Measurements from ENCODE around the gene FOXK1.
"Not testable (repeated sequence)": the region's sequence is repeated elsewhere in the genome, so short reads cannot be mapped to it uniquely, and the experiment has no call there.

Gene FOXK1

DNA sequence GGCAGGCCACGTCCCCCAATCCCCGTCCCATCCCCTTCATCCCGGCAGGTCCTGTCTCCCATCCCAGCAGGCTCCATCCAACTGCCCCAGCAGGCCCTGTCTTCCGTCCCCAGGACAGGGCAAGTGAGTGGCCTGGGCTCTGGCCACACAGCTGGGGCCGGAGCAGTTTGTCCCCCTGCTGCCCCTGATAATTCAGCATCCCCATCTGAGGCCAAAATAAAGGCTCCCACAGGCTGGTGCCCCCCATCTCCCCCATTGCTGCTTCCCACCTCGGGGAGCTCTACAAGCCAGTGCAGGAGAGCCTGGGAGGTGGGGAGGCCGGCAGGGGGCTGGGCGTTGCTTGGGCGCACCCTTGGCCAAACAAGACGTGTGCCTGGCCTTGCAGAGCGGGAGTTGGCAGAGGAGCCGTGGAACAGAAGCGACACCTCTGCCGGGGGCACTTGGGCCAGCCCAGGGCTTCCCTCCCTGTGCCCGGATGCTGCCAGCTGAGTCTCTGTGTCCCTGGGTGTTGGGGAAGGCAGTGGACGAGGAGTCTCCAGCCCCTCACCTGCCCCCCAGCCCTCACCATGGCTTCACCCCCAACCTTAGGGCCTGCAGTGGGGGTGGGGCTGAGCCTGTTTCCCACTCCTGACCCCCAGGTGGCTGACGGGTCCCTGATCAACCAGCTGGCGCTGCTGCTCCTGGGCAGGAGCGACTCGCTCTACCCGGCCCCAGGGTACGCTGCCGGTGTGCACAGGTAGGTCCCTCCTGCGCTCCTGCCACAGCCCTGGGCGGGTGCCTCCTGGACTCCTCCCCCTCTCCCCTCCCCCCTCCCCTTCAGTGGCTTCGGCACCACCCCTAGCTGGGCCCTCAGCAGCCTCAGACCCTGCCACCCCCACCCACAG, 107.3 kb downstream of the FOXK1 start:
- DNase-seq, result no peak

DNA sequence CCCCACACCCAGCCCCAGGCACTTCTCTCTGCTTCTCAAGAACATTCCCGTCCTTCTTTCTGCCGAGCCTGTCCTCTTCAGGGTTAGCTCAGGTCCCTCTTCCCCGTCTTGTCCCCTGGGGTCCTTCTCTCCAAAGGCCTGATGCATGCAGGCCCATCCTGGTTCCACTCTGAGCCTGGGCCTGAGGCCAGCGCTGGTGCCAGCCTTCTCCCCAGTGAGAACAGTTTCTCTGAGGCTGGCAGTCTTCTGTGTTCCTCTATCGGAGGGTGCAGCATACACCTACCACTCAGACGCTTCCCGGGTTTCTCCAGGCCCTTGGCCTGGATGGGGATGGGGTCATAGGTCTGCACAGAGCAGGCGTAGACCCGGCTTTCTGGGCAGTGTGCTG, 108.0 kb downstream of the FOXK1 start:
- no peak for DNase-seq

DNA sequence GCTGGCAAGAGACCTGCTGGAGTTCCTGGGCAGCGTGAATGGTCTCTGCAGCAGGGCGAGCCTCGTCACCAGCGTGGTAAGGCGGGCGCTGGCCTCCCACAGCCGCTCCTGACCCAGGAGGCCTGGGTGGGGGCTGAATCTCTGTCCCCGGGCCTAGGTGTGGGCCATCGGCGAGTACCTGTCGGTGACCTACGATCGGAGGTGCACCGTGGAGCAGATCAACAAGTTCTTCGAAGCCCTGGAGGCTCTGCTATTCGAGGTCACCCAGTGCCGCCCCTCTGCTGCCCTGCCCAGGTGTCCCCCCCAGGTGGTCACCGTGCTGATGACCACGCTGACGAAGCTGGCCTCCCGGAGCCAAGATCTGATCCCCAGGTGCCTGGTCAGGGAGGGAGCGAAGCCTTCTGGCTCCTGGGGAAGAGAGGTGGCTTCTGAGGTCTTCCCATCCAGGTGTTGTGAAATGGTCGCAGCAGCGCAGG, 108.5 kb downstream of the FOXK1 start:
- DNase-seq, result no peak

DNA sequence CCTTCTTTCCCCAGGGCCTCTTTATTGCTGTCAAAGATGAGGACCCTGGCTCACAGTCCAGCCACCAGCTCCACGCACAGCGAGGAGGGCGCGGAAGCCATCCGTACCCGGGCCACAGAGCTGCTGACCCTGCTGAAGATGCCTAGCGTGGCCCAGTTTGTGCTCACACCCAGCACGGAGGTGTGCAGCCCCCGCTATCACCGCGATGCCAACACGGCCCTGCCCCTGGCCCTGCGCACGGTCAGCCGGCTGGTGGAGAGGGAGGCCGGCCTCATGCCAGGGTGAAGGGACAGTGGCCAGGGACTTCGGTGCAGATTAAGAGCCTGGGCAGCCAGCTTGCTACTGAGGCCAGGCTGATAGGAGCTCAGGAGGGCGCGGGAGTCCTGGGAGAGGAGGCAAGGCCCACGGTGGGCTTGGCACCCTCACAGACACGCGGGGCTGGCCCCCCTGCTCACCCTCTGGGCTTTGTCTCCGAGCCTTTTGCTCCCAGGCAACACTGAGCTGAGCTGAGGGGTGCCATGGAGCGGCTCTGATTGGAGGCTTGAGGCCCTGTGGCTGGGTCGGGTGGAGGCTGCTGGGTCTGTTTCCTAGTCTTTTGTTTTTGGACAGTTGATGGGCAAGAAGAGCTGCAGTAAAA, 109.1 kb downstream of the FOXK1 start:
- no peak for DNase-seq

DNA sequence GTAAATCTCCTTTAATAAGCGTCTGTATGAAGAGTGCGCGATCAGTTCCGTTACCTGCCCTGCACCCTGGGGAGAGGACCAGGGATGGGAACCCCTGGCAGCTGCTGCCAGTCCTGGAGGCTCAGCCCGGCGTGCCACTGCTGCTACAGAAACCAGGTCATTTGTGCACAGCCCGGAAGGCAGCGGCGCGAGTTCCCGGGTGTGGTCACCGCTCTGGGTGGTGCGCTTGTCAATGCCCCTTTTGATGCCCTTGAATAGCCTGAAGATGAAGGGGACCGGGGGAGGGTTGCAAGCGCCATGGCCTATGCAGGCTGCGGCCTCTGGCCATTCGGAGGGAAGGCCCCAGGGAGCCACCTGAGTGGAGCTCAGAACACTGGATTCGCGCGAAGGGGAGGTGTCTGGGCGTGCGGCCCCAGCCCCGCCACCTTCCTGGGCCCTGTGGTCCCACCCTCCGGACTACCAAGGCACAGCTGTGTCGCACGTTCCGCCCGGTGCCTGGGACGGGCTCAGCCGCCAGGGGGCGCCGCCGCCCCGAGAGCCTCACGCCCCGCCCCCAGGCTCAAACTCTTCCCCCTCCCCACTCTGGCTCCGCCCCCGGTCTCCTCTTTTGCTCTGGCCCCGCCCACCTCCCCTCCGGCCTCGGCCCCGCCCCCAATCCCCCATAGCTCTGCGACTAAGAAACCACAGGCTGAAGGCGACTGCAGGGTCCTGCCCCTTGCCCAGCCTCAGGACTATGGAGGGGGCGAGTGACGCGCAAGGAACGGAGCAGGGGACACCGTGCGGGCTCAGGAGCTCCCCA, 109.8 kb downstream of the FOXK1 start:
- no peak for DNase-seq

DNA sequence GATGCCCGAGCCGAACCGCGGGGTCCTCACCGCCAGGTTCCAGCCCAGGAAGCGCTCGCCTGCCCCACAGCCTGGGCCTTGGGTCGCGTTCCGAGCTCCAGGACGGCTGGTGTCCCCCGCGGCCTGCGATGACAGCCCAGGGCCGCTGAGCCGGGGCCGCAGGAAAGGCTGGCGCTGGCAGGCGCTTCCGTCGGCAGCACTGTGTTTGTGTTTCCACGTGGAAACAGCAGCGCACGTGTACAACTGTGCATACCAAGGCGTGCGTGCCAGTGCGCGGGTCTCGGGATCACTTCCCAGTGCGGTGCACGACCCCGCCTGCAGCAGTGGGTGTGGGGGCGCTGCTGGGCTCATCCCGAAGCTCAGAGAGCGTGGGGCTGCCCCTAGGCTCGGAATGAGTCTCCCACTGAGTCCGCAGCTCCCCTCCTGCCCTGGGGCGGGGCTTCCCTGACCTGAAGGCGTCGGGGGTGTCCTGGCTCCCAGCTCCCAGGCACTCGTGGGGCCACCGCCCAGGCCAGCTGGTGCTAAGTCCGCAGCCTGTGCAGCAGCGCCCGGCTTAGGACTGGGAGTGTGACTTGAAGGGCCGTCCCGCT, 110.5 kb downstream of the FOXK1 start:
- no peak for DNase-seq

- DNase-seq, result not testable (repeated sequence)
These were observed 111.4 kb downstream of the FOXK1 start for GRCh38 chr7:4793385-4793993.

DNA sequence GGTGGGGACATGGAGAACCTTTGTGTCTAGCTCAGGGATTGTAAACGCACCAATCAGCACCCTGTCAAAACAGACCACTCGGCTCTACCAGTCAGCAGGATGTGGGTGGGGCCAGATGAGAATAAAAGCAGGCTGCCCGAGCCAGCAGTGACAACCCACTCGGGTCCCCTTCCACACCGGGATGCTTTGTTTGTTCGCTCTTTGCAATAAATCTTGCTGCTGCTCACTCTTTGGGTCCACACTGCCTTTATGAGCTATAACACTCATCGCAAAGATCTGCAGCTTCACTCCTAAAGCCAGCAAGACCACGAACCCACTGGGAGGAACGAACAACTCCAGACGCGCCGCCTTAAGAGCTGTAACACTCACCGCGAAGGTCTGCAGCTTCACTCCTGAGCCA, 112.1 kb downstream of the FOXK1 start:
- not testable (repeated sequence) for DNase-seq

- DNase-seq, result no peak
These were observed 112.7 kb downstream of the FOXK1 start for GRCh38 chr7:4794591-4795350.

DNA sequence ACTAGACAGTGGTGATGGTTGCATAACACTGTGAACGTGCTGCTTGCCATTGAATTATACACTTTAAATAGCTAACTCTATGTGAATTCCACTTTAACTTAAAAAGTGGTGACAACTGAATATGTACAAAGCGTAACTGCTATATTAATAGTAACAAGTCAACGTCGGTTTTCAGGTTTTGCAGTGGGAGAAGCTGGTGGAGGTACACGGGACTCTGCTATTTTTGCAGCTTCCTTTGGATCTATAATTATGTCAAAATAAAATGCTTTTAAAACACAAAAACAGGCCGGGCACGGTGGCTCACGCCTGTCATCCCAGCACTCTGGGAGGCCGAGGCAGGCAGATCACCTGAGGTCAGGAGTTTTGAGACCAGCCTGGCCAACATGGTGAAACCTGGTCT, 114.4 kb downstream of the FOXK1 start:
- DNase-seq, result no peak

- DNase-seq, result no peak
These were observed 116.0 kb downstream of the FOXK1 start for GRCh38 chr7:4797858-4798705.

DNA sequence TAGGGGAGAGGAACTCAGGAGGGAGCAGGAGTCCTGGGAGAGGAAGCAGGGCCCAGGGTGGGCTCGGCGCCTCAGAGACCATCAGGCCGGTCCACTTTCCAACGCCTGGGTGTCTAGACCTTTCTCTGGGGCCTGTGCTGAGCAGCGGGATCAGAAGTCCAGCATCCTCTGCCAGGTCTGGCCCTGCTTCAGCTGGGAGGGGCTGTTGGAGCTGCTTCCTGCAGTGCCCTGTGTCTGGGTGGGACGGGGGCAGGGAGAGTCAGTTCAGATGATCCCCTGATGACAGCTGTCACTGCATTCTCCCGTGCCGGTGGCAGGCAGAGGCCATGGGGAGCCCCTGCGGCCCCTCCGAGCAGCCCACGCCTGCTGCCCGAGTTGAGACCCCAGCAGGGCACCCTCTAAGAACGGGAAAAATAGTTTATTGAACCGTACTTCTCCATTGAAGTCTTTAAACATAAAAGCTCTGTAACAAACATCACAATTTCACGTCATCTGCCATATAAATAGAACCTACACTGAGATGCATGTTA, 116.7 kb downstream of the FOXK1 start:
- DNase-seq, result no peak

DNA sequence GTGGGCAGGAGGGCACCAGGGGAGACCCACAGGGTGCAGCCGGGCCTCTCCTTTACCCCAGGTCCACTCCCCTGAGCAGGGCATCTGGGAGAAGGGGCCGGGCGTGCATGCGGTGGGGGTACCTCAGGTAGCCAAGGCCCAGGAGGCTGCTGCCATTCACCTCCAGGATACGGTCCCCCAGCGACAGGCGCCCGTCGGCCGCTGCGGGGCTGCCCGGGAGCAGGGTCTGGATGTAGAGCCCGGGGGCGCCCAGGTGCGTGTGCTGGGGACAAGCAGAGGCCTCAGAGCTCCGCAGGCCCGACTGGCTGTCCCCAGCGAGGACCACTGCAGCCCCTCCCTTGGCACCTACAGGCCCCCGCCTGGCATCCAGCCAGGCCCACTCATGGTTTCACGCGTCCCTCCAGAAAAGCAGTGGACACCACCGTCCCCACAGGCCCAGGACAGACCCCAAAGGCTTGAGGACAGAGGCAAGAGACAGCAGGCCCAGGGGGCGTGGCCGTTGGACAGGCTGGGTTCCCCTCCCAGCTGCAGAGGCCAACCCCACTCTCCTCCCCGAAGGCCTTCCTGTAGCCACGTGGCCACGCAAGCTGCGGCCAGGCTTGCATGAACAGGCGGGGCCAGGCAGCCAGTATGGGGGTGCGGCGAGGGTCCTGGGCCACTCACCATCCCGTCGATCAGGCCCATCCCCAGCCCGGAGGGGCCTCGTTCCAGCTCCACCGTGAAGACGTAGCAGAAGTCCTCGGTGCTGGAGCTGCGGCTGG, 117.6 kb downstream of the FOXK1 start:
- DNase-seq, result no peak

DNA sequence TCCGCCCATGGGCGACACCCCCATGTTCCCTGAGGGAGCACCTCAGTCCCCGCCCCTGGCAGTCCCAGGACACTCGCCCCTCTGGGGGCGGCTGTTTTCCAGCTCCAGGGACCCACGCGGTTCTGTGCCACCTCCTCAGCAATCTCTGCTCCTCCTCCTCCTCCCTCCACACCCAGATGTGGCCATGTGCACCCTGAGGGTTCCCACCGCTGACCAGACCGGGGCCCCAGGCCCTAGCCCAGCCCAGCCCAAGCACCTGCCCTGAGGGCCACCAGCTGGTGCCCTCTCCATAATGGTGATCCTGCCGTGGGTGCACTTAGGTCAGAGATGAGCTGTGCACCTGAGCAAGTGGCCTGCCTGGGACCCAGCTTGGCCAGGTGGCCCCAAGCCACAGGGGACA, 118.4 kb downstream of the FOXK1 start:
- DNase-seq, result no peak

DNA sequence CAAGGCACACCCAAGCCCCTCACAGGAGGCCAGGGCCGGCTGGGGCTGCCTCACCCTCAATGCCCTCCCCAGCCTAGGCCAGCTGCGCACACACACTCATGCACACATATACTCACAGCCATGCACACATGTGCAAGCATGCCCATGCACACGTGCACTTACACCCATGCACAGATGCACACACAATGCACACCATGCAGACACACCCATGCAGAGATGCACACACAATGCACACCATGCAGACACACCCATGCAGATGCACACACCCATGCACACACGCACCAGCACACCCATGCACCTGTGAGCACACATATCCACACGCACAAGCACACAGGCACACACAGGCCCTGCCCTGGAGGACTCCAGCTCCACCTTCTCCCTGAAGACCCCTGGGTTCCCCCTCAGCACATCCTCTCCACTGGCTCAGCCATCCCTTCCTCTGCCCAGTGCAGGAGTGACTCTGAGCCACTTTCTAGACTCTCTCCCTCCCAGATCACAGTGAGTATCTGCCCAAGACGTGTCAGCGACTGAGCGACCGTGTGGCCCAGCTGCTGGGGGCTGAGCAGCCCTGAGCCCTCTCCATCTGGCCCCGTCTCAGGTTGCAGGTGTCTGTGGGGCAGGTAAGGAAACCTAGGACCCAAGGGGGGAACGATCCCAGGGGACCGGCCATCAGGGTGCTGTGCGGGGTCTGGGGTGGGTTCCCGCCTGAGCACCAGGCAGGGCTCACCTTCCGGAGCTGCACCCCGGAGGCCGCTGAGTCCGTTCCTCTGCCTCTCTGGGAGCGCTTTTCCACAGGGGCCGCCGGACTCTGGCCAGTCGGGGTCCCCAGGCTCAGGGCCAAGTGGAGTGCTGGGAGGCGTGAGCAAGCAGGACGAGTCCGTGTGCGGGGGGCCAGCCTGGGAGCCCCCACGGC, 119.1 kb downstream of the FOXK1 start:
- no peak for DNase-seq

- DNase-seq, result no peak
These were observed 119.7 kb downstream of the FOXK1 start for GRCh38 chr7:4801839-4802231.

DNA sequence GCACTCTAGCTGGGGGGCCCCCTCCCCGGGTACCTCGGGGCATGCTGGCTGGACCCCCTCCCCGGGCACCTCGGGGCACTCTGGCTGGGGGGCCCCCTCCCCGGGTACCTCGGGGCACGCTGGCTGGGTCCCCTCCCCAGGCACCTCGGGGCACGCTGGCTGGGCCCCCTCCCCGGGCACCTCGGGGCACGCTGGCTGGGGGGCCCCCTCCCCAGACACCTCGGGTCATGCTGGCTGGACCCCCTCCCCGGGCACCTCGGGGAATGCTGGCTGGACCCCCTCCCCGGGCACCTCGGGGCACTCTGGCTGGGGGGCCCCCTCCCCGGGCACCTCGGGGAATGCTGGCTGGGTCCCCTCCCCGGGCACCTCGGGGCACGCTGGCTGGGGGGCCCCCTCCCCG, 120.5 kb downstream of the FOXK1 start:
- DNase-seq, result not testable (repeated sequence)

GRCh38 chr7:4803397-4804241, 121.5 kb downstream of the FOXK1 start:
- DNase-seq, result no peak

Data from NCI-H1436 treated with DMSO at 0.1 percent for 48 hours (cell line).